HG03095 (cell line): ENCODE measurements around the gene DNAJC1.

Experiments used
- ATAC-seq: cut with Tn5 transposase; IDR thresholded peaks from one replicate; pipeline ENCODE4 v1.9.1; 2021; ENCODE audit warnings: moderate library complexity; ENCODE audit not compliant: unreplicated experiment

DNAJC1 gene

DNA sequence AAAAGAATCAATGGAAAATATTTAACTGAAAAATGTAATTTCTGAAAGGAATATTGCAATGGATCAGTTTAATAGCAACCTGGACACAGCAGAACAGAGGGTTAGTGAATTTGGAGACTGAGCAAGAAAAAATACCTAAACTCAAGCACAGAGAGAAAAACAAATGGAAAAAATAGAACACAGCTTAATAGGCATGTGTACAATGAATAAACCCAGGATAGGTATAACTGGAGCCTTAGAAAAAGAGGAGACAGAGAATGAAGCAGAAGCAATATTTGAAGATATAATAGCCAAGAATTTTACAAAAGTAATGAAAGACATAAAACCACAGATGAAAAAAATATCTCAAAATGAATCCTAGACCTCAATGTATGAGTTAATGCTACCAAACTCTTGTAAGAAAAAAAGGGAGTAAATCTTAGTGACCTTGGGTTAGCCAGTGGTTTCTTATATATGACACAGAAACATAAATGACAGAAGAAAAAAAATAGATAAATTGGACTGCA, 2.9 kb upstream of the DNAJC1 start:
- no peak for ATAC-seq

GRCh38 chr10:22005763-22006162, 2.2 kb upstream of the DNAJC1 start:
- ATAC-seq: no peak

DNA sequence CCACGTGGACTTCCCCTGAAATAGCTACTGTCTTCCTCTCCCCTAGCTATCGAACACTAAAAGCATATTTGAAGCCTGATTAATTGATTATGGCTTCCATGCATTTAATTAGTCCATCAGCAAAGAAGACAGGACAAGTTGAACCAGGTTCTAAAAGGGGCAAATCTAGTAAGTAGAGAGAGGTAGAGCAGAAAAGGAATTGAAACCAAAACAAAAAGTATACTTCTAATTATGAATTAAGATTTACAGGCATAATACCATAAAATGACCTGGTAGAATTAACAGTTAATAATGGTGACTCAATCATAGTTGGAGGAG, 393 bp upstream of the DNAJC1 start:
- no peak for ATAC-seq

DNA sequence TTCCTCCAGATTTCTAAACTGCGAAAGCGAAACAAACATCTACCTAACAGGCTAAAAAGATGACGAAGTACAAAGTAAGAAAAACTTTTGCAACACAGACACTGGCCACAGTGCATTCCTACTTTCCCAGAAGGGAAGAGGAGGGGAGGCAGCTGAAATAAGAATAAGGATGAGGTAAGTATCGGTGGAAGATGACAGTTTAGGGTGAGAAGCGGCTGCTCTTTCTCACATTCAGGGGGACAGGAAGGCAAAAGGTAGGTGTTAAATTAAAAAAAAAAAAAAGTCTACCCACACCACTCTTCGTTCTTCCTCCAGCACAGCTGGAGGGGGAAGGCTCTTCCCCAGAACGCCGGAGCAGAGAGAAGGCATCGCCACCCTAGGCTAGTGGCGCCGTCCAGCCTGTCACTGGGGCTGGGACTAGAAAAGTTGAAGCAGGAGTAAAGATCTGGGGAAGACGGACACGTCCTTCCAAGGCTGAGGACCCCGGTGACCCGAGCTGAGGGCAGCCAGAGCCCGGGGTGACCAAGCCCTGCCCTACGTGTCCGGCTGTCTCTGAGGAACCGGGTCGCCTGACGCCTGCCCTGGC, 846 bp downstream of the DNAJC1 start:
- ATAC-seq: peak; percentile 15

DNA sequence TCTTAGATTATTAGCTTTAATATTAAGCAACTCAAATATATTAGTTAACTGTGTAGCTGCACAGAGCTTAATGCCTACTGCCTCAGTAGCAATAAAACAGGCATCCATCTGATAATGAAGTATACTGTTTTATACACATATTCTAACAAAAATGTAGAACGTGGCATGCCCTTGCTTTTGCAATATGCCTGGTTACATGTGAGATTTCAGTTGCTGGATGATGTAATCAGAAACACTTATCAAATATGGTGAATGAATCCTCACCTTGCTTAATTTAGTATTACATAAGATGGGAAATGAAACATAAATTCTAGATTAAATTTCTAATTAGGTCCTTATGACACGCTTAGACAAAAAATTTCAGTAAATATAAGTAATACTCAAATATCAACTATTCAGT, 8.0 kb downstream of the DNAJC1 start:
- ATAC-seq: no peak

DNA sequence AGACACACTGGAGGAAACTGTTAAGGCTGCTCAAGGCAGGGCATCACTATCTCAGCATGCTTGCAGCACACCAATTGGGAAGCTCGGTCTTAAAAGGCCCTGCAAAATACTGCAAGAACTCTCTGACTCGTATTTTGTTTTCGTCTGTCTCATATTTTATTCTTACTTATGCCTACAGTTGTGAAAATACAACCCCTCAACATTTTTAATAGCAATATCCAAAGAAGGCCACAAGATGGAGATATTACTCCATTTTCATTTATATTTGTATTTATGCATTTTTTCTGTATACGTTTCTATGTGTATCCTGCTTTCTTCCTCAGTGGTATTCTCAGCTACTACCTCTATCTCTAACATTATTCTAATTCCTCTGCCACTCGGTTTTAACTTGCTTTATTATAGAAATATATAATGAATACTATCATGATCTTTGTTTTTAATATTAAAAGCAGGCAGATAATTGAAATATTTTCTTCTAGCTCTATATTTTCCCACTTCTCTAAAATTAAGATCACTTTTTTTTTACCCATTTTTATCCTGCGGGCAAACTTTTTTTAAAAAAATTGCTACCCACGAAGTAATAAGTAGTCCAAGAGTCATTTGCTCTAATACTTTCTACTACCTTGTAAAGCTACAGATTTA, 10.0 kb downstream of the DNAJC1 start:
- no peak for ATAC-seq

DNA sequence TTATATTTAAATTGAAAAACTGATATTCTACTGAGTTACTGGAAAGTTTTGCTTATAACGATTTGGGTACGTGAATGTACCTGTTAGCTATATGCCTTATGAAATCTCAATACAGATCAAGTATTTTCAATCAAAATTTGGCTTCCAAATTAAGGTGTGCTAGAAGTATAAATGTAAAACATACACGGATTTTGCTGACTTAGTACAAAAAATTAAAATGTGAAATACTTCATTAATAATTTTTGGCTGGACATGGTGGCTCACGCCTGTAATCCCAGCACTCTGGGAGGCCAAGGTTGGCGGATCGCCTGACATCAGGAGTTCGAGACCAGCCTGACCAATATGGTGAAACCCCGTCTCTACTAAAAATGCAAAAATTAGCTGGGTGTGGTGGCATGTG, 11.7 kb downstream of the DNAJC1 start:
- no peak for ATAC-seq

GRCh38 chr10:21990449-21990848, 13.1 kb downstream of the DNAJC1 start:
- ATAC-seq: no peak

- ATAC-seq: peak; percentile 92
Measured at GRCh38 chr10:21989453-21990154, 13.9 kb downstream of the DNAJC1 start.

- ATAC-seq: no peak
Measured at GRCh38 chr10:21985541-21985940, 18.0 kb downstream of the DNAJC1 start.

DNA sequence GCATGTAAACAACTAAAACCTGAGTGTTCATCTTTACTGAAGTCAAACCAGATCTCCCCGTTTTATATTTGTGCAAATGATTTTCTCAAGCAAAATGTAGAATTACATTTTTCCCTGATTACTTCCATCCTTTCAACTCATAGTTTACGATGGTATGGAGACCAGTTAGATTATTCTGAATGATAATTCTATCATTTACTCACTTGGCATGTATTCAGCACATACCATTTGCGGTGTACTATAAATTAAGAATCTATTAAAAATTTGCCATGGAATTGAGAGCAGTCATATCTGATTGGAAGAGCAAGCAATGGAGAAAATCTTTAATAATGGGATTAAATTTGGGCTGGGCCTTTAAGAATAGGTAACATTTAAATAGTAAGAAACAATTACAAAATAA, 22.4 kb downstream of the DNAJC1 start:
- no peak for ATAC-seq

- ATAC-seq: no peak
Measured at GRCh38 chr10:21980691-21981090, 22.8 kb downstream of the DNAJC1 start.

- ATAC-seq: no peak
Measured at GRCh38 chr10:21978191-21978862, 25.2 kb downstream of the DNAJC1 start.

- ATAC-seq: no peak
Measured at GRCh38 chr10:21976739-21977138, 26.8 kb downstream of the DNAJC1 start.

DNA sequence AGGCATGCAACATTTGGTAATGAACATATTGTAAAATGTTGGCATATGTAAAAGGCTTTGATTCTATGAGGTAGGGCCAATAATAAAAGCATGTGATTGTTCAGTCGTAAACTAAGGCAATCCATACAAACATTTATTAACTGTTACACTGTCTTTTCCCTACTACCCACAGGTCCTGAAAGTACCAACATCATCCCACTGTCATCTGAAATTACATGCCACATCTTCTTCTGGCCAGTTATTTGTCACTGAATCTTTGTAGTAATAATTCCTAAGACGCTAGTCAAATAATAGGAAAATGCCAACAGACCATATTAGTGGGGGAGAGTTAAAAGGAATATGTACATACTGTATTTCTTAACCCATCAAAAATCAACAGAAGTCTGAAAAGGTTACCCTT, 27.2 kb downstream of the DNAJC1 start:
- no peak for ATAC-seq

GRCh38 chr10:21975378-21975990, 28.0 kb downstream of the DNAJC1 start:
- no peak for ATAC-seq

GRCh38 chr10:21972584-21972983, 30.9 kb downstream of the DNAJC1 start:
- ATAC-seq: no peak

GRCh38 chr10:21969326-21970287, 33.9 kb downstream of the DNAJC1 start:
- no peak for ATAC-seq

DNA sequence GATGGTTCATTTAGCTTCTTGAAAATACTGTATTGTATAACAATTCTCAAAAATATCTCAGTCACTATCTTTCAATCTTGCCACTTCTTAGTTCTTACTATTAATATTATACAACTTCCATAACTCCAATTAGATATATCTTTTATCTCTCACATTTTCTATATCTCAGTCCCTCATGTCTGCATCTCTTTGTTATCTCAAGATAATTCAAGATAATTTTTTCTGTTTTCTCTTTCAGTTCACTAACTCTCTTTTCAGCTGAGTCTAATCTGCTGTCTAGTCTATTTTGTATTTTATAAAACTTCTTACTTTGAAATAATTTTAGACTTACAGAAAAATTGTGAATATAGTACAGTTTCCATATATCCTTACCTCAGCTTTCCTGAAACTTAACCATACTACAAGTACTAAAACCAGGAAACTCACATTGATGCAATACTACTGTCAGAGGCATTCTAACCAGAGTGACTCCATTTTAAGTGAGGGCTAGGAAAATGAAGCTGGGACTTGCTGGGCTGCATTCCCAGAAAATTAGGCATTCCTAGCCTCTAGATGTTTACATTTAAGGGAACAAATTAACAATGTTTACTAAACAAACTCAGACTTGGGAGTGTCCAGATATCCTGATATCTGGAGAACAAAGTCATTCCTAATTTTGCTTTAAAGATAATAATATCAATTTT, 38.4 kb downstream of the DNAJC1 start:
- no peak for ATAC-seq

DNA sequence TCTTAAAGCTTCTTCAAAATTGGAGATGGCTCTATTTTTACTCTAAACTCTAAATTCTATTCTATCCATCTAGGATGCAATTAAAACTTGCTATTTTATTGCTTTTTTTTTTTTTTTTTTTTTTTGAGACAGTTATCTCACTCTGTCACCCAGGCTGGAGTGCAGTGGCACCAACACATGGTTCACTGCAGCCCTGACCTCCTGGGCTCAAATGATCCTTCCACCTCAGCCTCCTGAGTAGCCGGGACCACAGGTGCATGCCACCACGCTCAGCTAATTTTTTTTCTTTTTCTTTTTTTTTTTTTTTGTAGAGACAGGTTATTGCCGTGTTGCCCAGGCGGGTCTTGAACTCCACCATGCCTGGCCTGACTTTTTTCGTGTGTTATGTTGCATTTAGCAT, 41.2 kb downstream of the DNAJC1 start:
- no peak for ATAC-seq
